RPMI8226 (cell line): Measurements from ENCODE around the gene YWHAH.
"Not testable (repeated sequence)": the region's sequence is repeated elsewhere in the genome, so short reads cannot be mapped to it uniquely, and the experiment has no call there.

ENCODE experiments used
- DNase-seq: peaks from one replicate; pipeline ENCODE4 v3.0.0-alpha.2; 2015

The YWHAH gene

GRCh38 chr22:31951194-31952093 lies 7.1 kb downstream of the YWHAH start:
- DNase-seq: no peak

- no peak for DNase-seq
Observed at GRCh38 chr22:31952094-31952401, 7.7 kb downstream of the YWHAH start.

GRCh38 chr22:31952472-31952871 lies 8.1 kb downstream of the YWHAH start:
- no peak for DNase-seq

- no peak for DNase-seq
Observed at GRCh38 chr22:31953261-31953660, 8.9 kb downstream of the YWHAH start.

- DNase-seq: no peak
Observed at GRCh38 chr22:31954535-31955523, 10.5 kb downstream of the YWHAH start.

- DNase-seq: no peak
Observed at GRCh38 chr22:31956360-31956759, 12.0 kb downstream of the YWHAH start.

- no peak for DNase-seq
Observed at GRCh38 chr22:31957970-31958594, 13.7 kb downstream of the YWHAH start.

- DNase-seq: no peak
Observed at GRCh38 chr22:31958625-31959239, 14.4 kb downstream of the YWHAH start.

GRCh38 chr22:31960767-31961166 lies 16.4 kb downstream of the YWHAH start:
- DNase-seq: no peak

- DNase-seq: no peak
Observed at GRCh38 chr22:31962387-31963125, 18.2 kb downstream of the YWHAH start.

GRCh38 chr22:31968022-31968421 lies 23.7 kb downstream of the YWHAH start:
- DNase-seq: no peak

GRCh38 chr22:31969789-31970489 lies 25.6 kb downstream of the YWHAH start:
- DNase-seq: peak; percentile 85

- peak; percentile 71 for DNase-seq
Observed at GRCh38 chr22:31970490-31971444, 26.4 kb downstream of the YWHAH start.

- DNase-seq: no peak
Observed at GRCh38 chr22:31972180-31972579, 27.8 kb downstream of the YWHAH start.

GRCh38 chr22:31973739-31974138 lies 29.4 kb downstream of the YWHAH start:
- DNase-seq: no peak

- DNase-seq: peak; percentile 78
Observed at GRCh38 chr22:31977141-31977841, 33.0 kb downstream of the YWHAH start.

GRCh38 chr22:31977939-31978338 lies 33.6 kb downstream of the YWHAH start:
- no peak for DNase-seq

GRCh38 chr22:31980628-31981027 lies 36.3 kb downstream of the YWHAH start:
- DNase-seq: no peak

- not testable (repeated sequence) for DNase-seq
Observed at GRCh38 chr22:31981976-31982375, 37.6 kb downstream of the YWHAH start.
